ENCODE data around the gene ANAPC1. TPM values are rescaled to one million over a fixed set of nuclear protein-coding genes. Genes with fewer than 3 reads are reported as not detected.

Gene ANAPC1
- polyA plus RNA-seq, 1 donor = 22.8 TPM

DNA sequence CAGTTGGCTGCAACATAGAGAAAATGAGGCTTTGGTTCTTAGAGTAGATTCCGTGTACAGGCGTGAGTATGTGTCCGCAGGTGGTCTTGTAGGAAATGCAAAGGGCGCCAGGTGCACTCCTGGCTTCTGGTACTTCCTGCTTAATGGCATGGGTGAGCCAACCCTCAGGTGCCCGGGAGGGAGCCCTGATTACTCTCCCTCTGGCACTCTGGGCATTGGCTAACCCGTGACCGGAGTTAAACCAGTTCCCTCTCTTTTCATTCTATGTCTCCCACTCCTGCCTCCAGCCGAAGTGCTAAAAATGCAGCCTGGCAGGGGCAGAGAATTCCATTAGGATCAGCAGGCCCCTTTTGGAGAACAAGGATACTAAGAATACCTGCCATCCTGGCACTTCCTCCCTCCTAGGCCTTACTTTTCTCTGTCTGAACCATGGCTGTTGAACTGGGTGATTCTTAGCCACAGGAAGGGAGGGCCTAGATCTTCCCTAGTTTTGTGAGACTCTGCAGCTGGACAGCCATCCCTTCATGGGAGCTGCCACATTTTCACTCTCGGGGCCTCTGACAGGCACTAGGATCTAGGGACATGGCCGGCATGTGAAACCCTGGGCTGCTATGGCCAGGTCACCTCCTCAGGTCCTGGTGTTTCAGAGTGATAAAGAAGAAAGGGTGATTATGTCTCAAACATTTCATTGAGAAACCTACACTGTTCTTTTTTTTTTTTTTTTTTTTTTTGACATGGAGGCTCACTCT is 20.9 kb upstream of the ANAPC1 start:
- whole genome bisulfite sequencing (ENCODE audit: insufficient coverage, low lambda C conversion rate) = no CpG with 5 or more reads among the region's 10 CpGs
- no peak overlapping the region for H3K27ac ChIP-seq (ENCODE audit: low read length)
- no peak overlapping the region for H3K4me3 ChIP-seq (ENCODE audit: low read length)
- H3K9me3 ChIP-seq (ENCODE audit: control insufficient read depth, low read depth, low read length) = no peaks in the 10 kb centered on the region
- H3K36me3 ChIP-seq (ENCODE audit: control insufficient read depth, insufficient read depth, low read length) = no peaks in the 10 kb centered on the region
- no peak for DNase-seq
- H3K4me1 ChIP-seq (ENCODE audit: control insufficient read depth, insufficient read depth, low read length) = peaks cover 15% of the 10 kb centered on the region
- H3K27me3 ChIP-seq (ENCODE audit: control insufficient read depth, insufficient read depth, low read length) = no peaks in the 10 kb centered on the region

- Histone ChIP-seq H3K9me3 (ENCODE audit: control insufficient read depth, low read depth, low read length) (peaks cover under 1% of the 10 kb centered on the region), H3K4me3 (ENCODE audit: low read length) (no peak overlapping the region), H3K27me3 (ENCODE audit: control insufficient read depth, insufficient read depth, low read length) (no peaks in the 10 kb centered on the region), H3K4me1 (ENCODE audit: control insufficient read depth, insufficient read depth, low read length) (peaks cover 12% of the 10 kb centered on the region), H3K36me3 (ENCODE audit: control insufficient read depth, insufficient read depth, low read length) (no peaks in the 10 kb centered on the region), H3K27ac (ENCODE audit: low read length) (no peak overlapping the region)
- WGBS (ENCODE audit: insufficient coverage, low lambda C conversion rate) = no CpG with 5 or more reads among the region's 5 CpGs
- DNase-seq = no peak
These were observed 20.0 kb upstream of the ANAPC1 start for GRCh38 chr2:111903930-111904439.

DNA sequence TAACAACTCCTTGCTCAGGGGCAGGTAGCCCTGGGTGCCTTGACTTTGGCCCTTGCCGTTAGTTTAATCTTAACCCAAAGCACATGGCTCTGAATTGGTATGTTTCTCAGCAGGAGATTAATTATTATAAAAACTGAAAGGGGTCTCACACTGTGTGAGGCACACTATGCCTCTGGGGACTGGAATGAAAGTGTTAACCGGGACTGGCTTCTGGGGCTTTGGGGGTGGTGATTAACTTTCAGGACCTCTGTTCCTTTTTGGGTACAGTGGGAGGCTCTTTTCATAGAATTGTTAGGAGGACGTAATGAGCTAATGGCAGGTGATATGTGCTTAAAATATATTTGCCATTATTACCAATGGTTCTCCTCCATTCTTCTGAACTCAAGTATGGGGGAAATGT is 19.5 kb upstream of the ANAPC1 start:
- Histone ChIP-seq H3K27me3 (ENCODE audit: control insufficient read depth, insufficient read depth, low read length) (no peaks in the 10 kb centered on the region), H3K4me3 (ENCODE audit: low read length) (no peak overlapping the region), H3K9me3 (ENCODE audit: control insufficient read depth, low read depth, low read length) (peaks cover 3% of the 10 kb centered on the region), H3K36me3 (ENCODE audit: control insufficient read depth, insufficient read depth, low read length) (no peaks in the 10 kb centered on the region), H3K27ac (ENCODE audit: low read length) (no peak overlapping the region), H3K4me1 (ENCODE audit: control insufficient read depth, insufficient read depth, low read length) (peaks cover 10% of the 10 kb centered on the region)
- no CpG with 5 or more reads among the region's 3 CpGs for WGBS (ENCODE audit: insufficient coverage, low lambda C conversion rate)
- DNase-seq = no peak

GRCh38 chr2:111900859-111901258 is 16.9 kb upstream of the ANAPC1 start:
- no CpG with 5 or more reads among the region's 3 CpGs for WGBS (ENCODE audit: insufficient coverage, low lambda C conversion rate)
- Histone ChIP-seq H3K9me3 (ENCODE audit: control insufficient read depth, low read depth, low read length) (peaks cover 3% of the 10 kb centered on the region), H3K4me1 (ENCODE audit: control insufficient read depth, insufficient read depth, low read length) (peaks cover 9% of the 10 kb centered on the region), H3K4me3 (ENCODE audit: low read length) (no peak overlapping the region), H3K27ac (ENCODE audit: low read length) (no peak overlapping the region), H3K36me3 (ENCODE audit: control insufficient read depth, insufficient read depth, low read length) (no peaks in the 10 kb centered on the region), H3K27me3 (ENCODE audit: control insufficient read depth, insufficient read depth, low read length) (no peaks in the 10 kb centered on the region)
- DNase-seq = peak in 1 of 2 donors; percentile 58

GRCh38 chr2:111898703-111899514 is 14.9 kb upstream of the ANAPC1 start:
- H3K27ac ChIP-seq (ENCODE audit: low read length) = peak overlapping the region; percentile 53
- no peaks in the 10 kb centered on the region for H3K27me3 ChIP-seq (ENCODE audit: control insufficient read depth, insufficient read depth, low read length)
- no peaks in the 10 kb centered on the region for H3K36me3 ChIP-seq (ENCODE audit: control insufficient read depth, insufficient read depth, low read length)
- peaks cover 9% of the 10 kb centered on the region for H3K4me1 ChIP-seq (ENCODE audit: control insufficient read depth, insufficient read depth, low read length)
- peaks cover 3% of the 10 kb centered on the region for H3K9me3 ChIP-seq (ENCODE audit: control insufficient read depth, low read depth, low read length)
- no CpG with 5 or more reads among the region's 70 CpGs for WGBS (ENCODE audit: insufficient coverage, low lambda C conversion rate)
- peak in 1 of 2 donors; percentile 77 for DNase-seq
- H3K4me3 ChIP-seq (ENCODE audit: low read length) = peak overlapping the region; percentile 82

GRCh38 chr2:111897924-111898702 is 14.1 kb upstream of the ANAPC1 start, which contains the start of gene MERTK:
MERTK (plus strand) TSS chr2:111898607; CDS start chr2:111898736, 129 bp downstream.
- peak within 1 kb of the TSS; percentile 82 for H3K4me3 ChIP-seq (ENCODE audit: low read length)
- no CpG with 5 or more reads among the region's 71 CpGs for WGBS (ENCODE audit: insufficient coverage, low lambda C conversion rate)
- peaks cover 3% of the 10 kb centered on the region for H3K9me3 ChIP-seq (ENCODE audit: control insufficient read depth, low read depth, low read length)
- no peaks in the 10 kb centered on the region for H3K27me3 ChIP-seq (ENCODE audit: control insufficient read depth, insufficient read depth, low read length)
- no peaks in the 10 kb centered on the region for H3K36me3 ChIP-seq (ENCODE audit: control insufficient read depth, insufficient read depth, low read length)
- peak within 1 kb of the TSS; percentile 71 for H3K27ac ChIP-seq (ENCODE audit: low read length)
- DNase-seq = peak; percentile 66 to 85
- H3K4me1 ChIP-seq (ENCODE audit: control insufficient read depth, insufficient read depth, low read length) = peaks cover 9% of the 10 kb centered on the region

DNA sequence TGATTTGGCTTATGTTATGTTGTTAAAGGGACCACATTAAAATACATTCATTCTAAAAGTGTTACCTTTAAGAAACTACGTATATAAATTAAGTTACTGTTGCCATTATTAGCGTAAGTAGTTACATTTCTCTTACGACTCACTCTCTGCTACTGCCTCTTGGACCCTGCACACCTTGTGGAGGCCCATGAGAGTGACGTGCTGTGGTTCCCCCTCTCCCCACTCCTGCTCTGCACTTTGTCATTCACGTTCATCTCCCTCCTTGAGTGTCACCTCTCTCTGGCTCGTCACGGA is 13.6 kb upstream of the ANAPC1 start:
- DNase-seq = no peak
- H3K27ac ChIP-seq (ENCODE audit: low read length) = peak overlapping the region; percentile 71
- H3K9me3 ChIP-seq (ENCODE audit: control insufficient read depth, low read depth, low read length) = peaks cover 3% of the 10 kb centered on the region
- no CpG with 5 or more reads among the region's 7 CpGs for WGBS (ENCODE audit: insufficient coverage, low lambda C conversion rate)
- peaks cover 9% of the 10 kb centered on the region for H3K4me1 ChIP-seq (ENCODE audit: control insufficient read depth, insufficient read depth, low read length)
- no peaks in the 10 kb centered on the region for H3K36me3 ChIP-seq (ENCODE audit: control insufficient read depth, insufficient read depth, low read length)
- H3K27me3 ChIP-seq (ENCODE audit: control insufficient read depth, insufficient read depth, low read length) = no peaks in the 10 kb centered on the region
- H3K4me3 ChIP-seq (ENCODE audit: low read length) = peak overlapping the region; percentile 82

DNA sequence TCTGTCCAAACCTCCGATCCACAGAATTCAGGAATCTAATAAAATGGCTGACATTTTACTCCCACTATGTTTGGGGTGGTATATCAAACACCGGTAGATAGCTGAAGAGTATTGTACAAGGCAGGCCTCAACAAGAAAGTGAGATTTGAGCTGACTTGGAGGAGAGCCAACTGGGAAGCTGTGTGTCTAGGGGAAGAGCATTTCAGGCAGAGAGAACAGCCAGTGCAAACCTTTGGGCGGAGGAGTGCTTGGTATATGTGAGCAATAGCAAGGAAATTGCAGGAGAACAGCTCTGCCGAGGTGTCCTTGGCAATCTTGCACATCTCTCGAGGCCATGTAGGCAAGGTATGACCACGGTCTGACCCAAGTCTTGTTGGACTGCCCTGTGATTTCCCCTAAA is 12.6 kb upstream of the ANAPC1 start:
- no CpG with 5 or more reads among the region's 6 CpGs for WGBS (ENCODE audit: insufficient coverage, low lambda C conversion rate)

DNA sequence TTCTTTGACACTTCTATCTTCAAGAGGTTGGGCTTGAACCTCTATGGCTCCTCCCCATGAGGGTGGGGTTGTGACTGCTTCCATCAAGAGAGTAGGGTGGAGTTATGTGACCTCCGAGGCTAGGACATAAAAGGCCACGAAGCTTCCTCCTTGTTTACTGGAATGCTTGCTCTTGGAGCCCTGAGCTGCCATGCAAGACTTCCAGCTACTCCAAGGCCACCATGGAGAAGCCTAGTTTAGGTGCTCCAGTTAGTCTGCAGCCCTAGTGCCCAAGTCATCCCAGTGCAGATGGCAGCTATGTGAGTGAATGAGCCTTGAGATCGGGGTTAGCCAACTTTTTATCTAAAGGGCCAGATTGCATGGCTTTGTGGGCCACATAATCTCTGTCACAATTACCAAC is 12.0 kb upstream of the ANAPC1 start:
- Histone ChIP-seq H3K4me1 (ENCODE audit: control insufficient read depth, insufficient read depth, low read length) (peaks cover 8% of the 10 kb centered on the region), H3K27me3 (ENCODE audit: control insufficient read depth, insufficient read depth, low read length) (no peaks in the 10 kb centered on the region), H3K4me3 (ENCODE audit: low read length) (no peak overlapping the region), H3K9me3 (ENCODE audit: control insufficient read depth, low read depth, low read length) (peaks cover 3% of the 10 kb centered on the region), H3K36me3 (ENCODE audit: control insufficient read depth, insufficient read depth, low read length) (no peaks in the 10 kb centered on the region), H3K27ac (ENCODE audit: low read length) (no peak overlapping the region)
- 100% methylated on average over 1 of the region's 3 CpGs for WGBS (ENCODE audit: insufficient coverage, low lambda C conversion rate)
- no peak for DNase-seq

More for the DNA sequence above, 12.6 kb upstream of the ANAPC1 start:
- Histone ChIP-seq H3K4me3 (ENCODE audit: low read length) (no peak overlapping the region), H3K9me3 (ENCODE audit: control insufficient read depth, low read depth, low read length) (peaks cover 3% of the 10 kb centered on the region), H3K27me3 (ENCODE audit: control insufficient read depth, insufficient read depth, low read length) (no peaks in the 10 kb centered on the region), H3K27ac (ENCODE audit: low read length) (no peak overlapping the region), H3K36me3 (ENCODE audit: control insufficient read depth, insufficient read depth, low read length) (no peaks in the 10 kb centered on the region), H3K4me1 (ENCODE audit: control insufficient read depth, insufficient read depth, low read length) (peaks cover 9% of the 10 kb centered on the region)
- no peak for DNase-seq

DNA sequence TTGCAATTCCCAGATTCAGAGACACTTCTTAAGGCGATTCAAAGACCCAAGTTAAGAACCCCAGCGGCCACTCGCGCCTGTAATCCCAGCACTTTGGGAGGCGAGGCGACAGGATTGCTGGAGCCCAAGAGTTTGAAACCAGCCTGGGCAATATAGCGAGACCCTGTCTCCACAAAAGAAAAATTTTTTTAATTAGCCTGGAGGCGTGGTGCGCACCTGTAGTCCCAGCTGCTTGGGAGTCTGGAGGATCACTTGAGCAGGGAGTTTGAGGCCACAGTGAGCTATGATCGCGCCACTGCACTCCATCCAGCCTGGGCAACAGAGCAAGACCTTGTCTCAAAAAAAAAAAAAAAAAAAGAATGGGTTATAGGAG is 585 bp upstream of the ANAPC1 start:
- DNase-seq = no peak
- Histone ChIP-seq H3K36me3 (ENCODE audit: control insufficient read depth, insufficient read depth, low read length) (no peaks in the 10 kb centered on the region), H3K27me3 (ENCODE audit: control insufficient read depth, insufficient read depth, low read length) (no peaks in the 10 kb centered on the region), H3K4me3 (ENCODE audit: low read length) (peak overlapping the region; percentile 63), H3K4me1 (ENCODE audit: control insufficient read depth, insufficient read depth, low read length) (peaks cover 8% of the 10 kb centered on the region), H3K9me3 (ENCODE audit: control insufficient read depth, low read depth, low read length) (no peaks in the 10 kb centered on the region), H3K27ac (ENCODE audit: low read length) (peak overlapping the region; percentile 78)
- no CpG with 5 or more reads among the region's 11 CpGs for WGBS (ENCODE audit: insufficient coverage, low lambda C conversion rate)

Data from large intestine (tissue), 3 donors.